ENCODE data around the gene PIP4K2B. TPM values are rescaled to one million over a fixed set of nuclear protein-coding genes. Genes with fewer than 3 reads are reported as not detected.
A peak's percentile ranks its signal among the peaks of the same experiment; 100 is the strongest.

Gene PIP4K2B
- total RNA-seq, 1 donor from 2014 or later: 68.5 TPM

DNA sequence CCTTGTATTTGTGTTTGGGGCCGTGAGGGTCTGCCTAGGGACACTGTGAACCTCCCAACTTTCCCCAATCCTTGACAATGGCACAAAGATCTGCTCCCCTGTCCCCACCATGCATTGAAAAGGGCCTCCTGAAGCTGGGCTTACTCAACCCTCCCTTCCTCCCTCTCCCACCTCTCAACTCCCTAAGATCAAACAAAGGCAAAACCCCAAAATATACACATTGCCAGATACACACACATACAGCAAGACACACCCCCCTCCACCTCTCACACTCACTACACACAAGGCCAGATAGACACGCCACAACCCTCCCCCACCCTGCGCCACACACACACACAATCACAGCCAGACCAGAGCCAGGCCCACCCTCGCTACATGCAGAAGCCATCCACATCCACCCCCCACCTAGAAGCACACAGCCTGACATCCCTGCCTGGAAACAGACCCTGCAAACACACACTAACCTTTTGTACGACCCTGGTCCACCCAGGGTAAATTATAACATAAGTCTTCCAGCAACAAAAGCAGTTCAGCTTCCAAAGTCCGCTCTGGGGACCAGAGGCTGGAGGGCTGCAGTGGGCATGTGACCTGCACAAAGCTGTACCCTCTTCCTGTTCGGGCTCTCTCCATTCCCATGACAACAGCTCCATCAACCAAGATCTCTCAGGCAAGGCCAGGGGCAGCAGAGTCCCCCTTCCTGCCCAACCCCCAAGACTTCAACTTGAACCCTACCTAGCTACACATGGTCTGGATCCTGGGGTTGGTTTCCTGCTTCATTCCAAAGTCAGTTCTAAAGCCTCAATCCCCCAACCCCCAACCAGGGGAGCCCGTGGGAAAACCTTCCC is 53.1 kb downstream of the PIP4K2B start:
- no peak for TF ChIP-seq POLR2AphosphoS5 (IDR thresholded peaks at IDR 0.05; ENCODE audit: insufficient read depth in 1 of 2, low read depth in 1 of 2)
- TF ChIP-seq POLR2A (IDR thresholded peaks at IDR 0.05): no peak
- no peak for TF ChIP-seq CTCF (IDR thresholded peaks at IDR 0.05)
- Histone ChIP-seq H3K27me3 (no peaks in the 10 kb centered on the region), H3K9me3 (no peaks in the 10 kb centered on the region), H3K36me3 (no peaks in the 10 kb centered on the region), H3K4me3 (peak overlapping the region; percentile 65 to 98), H3K4me1 (peaks cover 69% of the 10 kb centered on the region), H3K27ac (peak overlapping the region; percentile 83)
- intact Hi-C loops (cut with DNase I): no loop called here
- DNase-seq (ENCODE audit: extremely low spot score in 2 of 2): no peak

- peaks cover 68% of the 10 kb centered on the region for H3K4me1 ChIP-seq
- TF ChIP-seq POLR2A (IDR thresholded peaks at IDR 0.05) (no peak), CTCF (IDR thresholded peaks at IDR 0.05) (no peak), POLR2AphosphoS5 (IDR thresholded peaks at IDR 0.05; ENCODE audit: insufficient read depth in 1 of 2, low read depth in 1 of 2) (no peak)
- H3K27ac ChIP-seq: no peak overlapping the region
- no peak for DNase-seq (ENCODE audit: extremely low spot score in 2 of 2)
- intact Hi-C loops (cut with DNase I): no loop called here
- no peaks in the 10 kb centered on the region for H3K9me3 ChIP-seq
- H3K4me3 ChIP-seq: no peak overlapping the region
- no peaks in the 10 kb centered on the region for H3K36me3 ChIP-seq
- H3K27me3 ChIP-seq: no peaks in the 10 kb centered on the region
Measured at GRCh38 chr17:38745545-38745944, 53.8 kb downstream of the PIP4K2B start.

DNA sequence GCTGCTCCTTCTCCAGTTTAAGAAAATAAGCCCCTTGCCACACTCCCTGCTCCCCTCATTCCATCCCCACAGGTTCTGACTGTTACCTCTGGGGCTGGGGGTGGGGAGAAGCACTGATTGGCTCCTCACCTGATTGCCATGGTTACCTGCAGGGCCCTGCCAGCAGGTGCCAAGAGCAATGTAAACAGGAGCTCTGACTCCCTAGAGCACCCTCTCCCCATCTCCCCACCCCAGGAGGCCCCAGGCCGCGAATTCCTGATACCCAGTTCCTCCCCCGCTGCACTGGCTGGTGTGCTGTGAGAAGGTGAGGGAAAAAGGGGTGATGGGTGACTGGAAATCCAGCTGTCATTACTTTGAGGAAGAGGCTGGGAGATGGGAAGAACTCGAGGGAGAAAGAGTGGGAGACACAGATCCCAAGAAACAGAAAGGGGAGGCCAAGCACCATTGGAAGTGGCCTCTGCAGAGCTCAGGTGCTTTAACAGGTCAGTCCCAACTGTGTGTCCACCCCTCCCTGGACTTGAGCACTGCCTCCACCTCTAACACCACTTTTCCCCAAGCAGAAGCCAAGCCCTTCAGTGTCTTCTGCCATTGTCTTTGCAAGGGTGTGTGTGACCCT is 55.7 kb downstream of the PIP4K2B start:
- Histone ChIP-seq H3K27me3 (no peaks in the 10 kb centered on the region), H3K4me1 (peaks cover 54% of the 10 kb centered on the region), H3K27ac (no peak overlapping the region), H3K36me3 (peaks cover 0 to 5% of the 10 kb centered on the region in 2 donors), H3K9me3 (no peaks in the 10 kb centered on the region), H3K4me3 (no peak overlapping the region)
- no peak for DNase-seq (ENCODE audit: extremely low spot score in 2 of 2)
- TF ChIP-seq POLR2A (IDR thresholded peaks at IDR 0.05) (no peak), POLR2AphosphoS5 (IDR thresholded peaks at IDR 0.05; ENCODE audit: insufficient read depth in 1 of 2, low read depth in 1 of 2) (no peak), CTCF (IDR thresholded peaks at IDR 0.05) (no peak)
- intact Hi-C loops (cut with DNase I): loop anchor here (5.0 kb wide), 1 partner anchor 41 kb away; no protein-coding TSS in a partner anchor

- H3K4me1 ChIP-seq: peaks cover 48% of the 10 kb centered on the region
- no peak for DNase-seq (ENCODE audit: extremely low spot score in 2 of 2)
- H3K27me3 ChIP-seq: no peaks in the 10 kb centered on the region
- peak overlapping the region; percentile 59 for H3K27ac ChIP-seq
- no peak for TF ChIP-seq CTCF (IDR thresholded peaks at IDR 0.05)
- TF ChIP-seq POLR2AphosphoS5 (IDR thresholded peaks at IDR 0.05; ENCODE audit: insufficient read depth in 1 of 2, low read depth in 1 of 2): no peak
- TF ChIP-seq POLR2A (IDR thresholded peaks at IDR 0.05): no peak
- H3K4me3 ChIP-seq: peak overlapping the region in 1 of 2 donors; percentile 28
- intact Hi-C loops (cut with DNase I): loop anchor here (5.0 kb wide), 1 partner anchor 40 kb away; no protein-coding TSS in a partner anchor
- no peaks in the 10 kb centered on the region for H3K9me3 ChIP-seq
- peaks cover 0 to 14% of the 10 kb centered on the region in 2 donors for H3K36me3 ChIP-seq
Measured at GRCh38 chr17:38742411-38743308, 56.7 kb downstream of the PIP4K2B start.

Data from vagina (tissue), 2 donors.